CD4-positive, CD25-positive, alpha-beta regulatory T cell (primary cell): ENCODE measurements around the gene TCHP. TPM values are rescaled to one million over a fixed set of nuclear protein-coding genes. Genes with fewer than 3 reads are reported as not detected.

Experiments used
- polyA plus RNA-seq, 4 donors: library from polyadenylated mRNA; unstranded; fragments of 300-500 nt; fragmentation: Illumina TruSeq; gene quantifications; one replicate each; pipeline ENCODE4 v1.2.3, GENCODE V29; 2021
- total RNA-seq: library from RNA; stranded (reverse); gene quantifications from one replicate; pipeline ENCODE4 v1.2.3, GENCODE V29; 2022

Gene TCHP
- total and polyA plus RNA-seq, 5 donors from 2014 or later = 9.0 to 29.8 (median 10.2) TPM

Other genes starting within 250 kb of the TCHP start
- gene FAM222A, start 186.4 kb upstream of the TCHP start, total RNA-seq = 2.3 TPM
- gene FAM222A, start 186.4 kb upstream of the TCHP start, polyA plus RNA-seq = under 1 TPM in 1 of 4 donors, not detected in 3; 0.08 TPM
- not detected for gene TRPV4, start 66.9 kb upstream of the TCHP start, total RNA-seq
- gene TRPV4, start 66.9 kb upstream of the TCHP start, polyA plus RNA-seq = not detected
- 31.1 TPM for gene GLTP, start 19.7 kb upstream of the TCHP start, total RNA-seq
- gene GLTP, start 19.7 kb upstream of the TCHP start, polyA plus RNA-seq = 10 to 100 TPM; 36.1 to 48.9 (median 38.4) TPM
- gene GIT2, start 96.1 kb downstream of the TCHP start, total RNA-seq = 95.3 TPM
- 10 to 100 TPM; 79.0 to 87.6 (median 81.7) TPM for gene GIT2, start 96.1 kb downstream of the TCHP start, polyA plus RNA-seq
- 71.0 TPM for gene ANKRD13A, start 99.2 kb downstream of the TCHP start, total RNA-seq
- gene ANKRD13A, start 99.2 kb downstream of the TCHP start, polyA plus RNA-seq = 10 to 100 TPM; 36.6 to 48.2 (median 41.1) TPM
- gene C12orf76, start 148.2 kb downstream of the TCHP start, total RNA-seq = 13.5 TPM
- 10 to 100 TPM; 16.3 to 22.6 (median 19.8) TPM for gene C12orf76, start 148.2 kb downstream of the TCHP start, polyA plus RNA-seq
- 0.91 TPM for gene IFT81, start 224.1 kb downstream of the TCHP start, total RNA-seq
- under 1 TPM in 3 of 4 donors, not detected in 1; 0.10 to 0.16 (median 0.11) TPM for gene IFT81, start 224.1 kb downstream of the TCHP start, polyA plus RNA-seq